GM12865 (cell line): ENCODE results near the gene ARFGEF2.

Source experiments
- DNase-seq: peaks from one replicate; pipeline ENCODE4 v3.0.0; 2010; ENCODE audit warnings: low read depth
- H3K4me3 ChIP-seq: 2 replicates; pipeline ENCODE4 v1.5.1; 2011; ENCODE audit warnings: mild to moderate bottlenecking, low read depth, low read length, control low read depth
- TF ChIP-seq, protein P1 (sequence below): IDR thresholded peaks from 2 replicates; pipeline ENCODE4 v1.5.1; 2011; ENCODE audit warnings: low read length, control low read depth, low read depth, inconsistent platforms; ENCODE audit not compliant: insufficient read depth; ENCODE audit errors: missing control alignments

ARFGEF2 gene

DNA sequence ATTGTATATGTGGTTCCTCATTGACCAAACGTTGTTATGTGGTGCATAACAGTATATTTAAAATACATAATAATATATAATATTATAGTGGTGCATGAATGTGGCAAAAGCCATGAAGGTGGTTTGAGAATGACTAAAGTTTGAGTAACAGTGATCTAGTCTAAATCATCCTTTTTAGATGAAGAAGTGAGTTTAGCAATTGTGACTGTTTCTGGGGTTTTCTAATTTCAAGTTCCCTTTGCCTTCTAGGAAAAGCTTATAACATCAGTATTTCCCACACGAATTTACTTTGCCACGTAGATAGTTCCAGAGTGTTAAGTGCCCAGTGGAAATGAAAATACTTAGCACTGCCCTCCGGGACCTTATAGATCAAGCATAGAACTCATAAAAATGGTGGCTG lies 40.9 kb downstream of the ARFGEF2 start:
- TF ChIP-seq, protein P1, sequence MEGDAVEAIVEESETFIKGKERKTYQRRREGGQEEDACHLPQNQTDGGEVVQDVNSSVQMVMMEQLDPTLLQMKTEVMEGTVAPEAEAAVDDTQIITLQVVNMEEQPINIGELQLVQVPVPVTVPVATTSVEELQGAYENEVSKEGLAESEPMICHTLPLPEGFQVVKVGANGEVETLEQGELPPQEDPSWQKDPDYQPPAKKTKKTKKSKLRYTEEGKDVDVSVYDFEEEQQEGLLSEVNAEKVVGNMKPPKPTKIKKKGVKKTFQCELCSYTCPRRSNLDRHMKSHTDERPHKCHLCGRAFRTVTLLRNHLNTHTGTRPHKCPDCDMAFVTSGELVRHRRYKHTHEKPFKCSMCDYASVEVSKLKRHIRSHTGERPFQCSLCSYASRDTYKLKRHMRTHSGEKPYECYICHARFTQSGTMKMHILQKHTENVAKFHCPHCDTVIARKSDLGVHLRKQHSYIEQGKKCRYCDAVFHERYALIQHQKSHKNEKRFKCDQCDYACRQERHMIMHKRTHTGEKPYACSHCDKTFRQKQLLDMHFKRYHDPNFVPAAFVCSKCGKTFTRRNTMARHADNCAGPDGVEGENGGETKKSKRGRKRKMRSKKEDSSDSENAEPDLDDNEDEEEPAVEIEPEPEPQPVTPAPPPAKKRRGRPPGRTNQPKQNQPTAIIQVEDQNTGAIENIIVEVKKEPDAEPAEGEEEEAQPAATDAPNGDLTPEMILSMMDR, result no peak
- no peak overlapping the region for H3K4me3 ChIP-seq
- DNase-seq, result no peak

DNA sequence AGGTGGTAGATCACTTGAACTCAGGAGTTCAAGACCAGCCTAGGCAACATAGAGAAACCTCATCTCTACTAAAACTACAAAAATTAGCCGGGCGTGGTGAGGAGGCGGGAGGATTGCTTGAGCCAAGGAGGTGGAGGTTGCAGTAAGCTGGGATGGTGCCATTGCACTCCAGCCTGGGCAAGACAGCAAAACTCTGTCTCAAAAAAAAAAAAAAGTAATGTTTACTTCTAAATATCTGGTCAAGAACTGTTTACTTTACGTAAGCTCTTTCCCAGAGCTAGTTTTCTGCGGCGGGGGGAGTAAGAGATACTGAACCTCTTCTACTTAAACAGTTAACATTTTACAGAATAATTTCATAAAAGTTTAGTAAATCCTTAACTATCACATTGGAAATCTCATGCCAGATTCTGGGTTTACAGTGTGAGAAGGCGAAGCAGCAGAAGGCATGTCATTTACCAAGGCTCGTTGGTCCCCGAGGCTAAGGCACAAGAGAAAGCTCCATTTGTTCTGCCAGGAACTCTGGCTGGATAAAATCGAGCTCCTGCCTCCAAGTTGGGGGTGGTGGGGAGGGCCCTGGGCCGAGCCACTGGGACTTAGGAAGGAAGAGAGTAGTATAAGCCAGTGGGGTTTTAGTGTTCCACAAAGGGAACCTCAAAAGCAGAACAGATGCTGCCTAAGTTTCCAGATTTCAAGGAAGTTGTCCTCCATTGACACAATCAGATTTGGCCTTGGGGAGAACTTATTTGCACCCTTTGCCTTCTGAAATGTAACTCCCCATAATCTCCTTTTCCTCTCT lies 41.7 kb downstream of the ARFGEF2 start:
- DNase-seq, result no peak
- TF ChIP-seq, protein P1, result no peak

DNA sequence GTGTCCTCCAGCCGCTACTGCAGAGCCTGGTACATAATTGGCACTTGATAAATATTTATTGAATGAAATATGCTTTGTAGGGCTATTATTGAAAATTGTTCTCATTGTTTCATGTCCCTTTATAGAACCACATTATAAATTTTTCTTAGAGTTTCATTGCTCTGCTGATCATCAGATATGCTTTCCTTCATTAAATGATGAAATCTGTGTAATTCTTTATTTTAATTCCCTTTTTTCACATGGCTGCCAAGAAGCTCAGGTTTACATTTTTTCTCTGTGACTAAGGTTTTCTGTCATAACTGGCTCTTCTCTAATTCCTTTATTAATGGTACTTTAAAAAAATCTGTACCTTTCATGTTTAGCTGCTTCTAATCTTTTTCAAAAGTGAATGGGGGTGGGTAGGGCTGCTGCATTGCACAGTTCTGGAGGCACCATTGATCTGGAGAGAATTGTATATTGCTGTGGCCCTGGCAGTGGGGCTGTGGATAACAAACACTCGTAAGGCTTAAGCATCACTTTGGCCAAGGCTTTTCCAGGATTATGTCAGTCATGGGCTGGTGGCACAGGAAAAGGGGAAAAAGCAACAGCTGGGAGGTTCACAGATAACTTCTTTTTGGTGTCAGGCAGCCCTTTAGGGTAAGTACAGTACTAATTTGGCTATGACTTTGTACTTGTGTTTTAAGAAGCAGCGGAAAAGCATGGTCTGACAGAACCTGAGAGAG lies 43.8 kb downstream of the ARFGEF2 start:
- TF ChIP-seq, protein P1, result no peak
- no peak overlapping the region for H3K4me3 ChIP-seq
- no peak for DNase-seq

More for the DNA sequence above, 41.7 kb downstream of the ARFGEF2 start:
- H3K4me3 ChIP-seq, result no peak overlapping the region

DNA sequence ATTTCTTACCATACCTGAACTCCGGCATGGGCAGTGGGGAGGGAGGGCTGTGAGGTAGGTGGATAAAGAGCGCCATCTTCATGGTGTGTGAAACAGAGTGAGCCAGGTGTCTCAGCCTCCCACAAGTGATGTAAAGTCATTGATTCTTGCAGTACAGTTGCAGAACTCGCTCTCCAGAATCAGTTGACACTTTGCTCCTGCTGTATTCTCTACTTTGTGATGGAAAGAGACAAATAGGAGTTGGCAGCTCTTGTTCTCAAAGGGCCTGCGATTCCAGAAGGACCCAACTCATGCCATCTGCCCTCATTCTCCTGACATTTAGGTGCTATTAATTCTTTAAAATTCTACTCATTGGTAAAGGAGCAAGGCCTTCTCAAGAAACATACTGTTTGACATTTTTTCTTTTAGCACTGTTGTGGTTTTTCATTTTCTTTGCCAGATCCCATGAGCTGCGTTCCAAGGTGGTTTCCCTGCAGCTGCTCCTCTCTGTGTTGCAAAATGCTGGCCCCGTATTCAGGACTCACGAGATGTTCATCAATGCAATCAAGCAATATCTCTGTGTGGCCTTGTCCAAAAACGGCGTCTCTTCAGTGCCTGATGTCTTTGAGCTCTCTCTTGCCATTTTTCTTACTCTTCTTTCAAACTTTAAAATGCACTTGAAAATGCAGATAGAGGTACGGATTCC lies 49.3 kb downstream of the ARFGEF2 start:
- TF ChIP-seq, protein P1, result no peak

DNA sequence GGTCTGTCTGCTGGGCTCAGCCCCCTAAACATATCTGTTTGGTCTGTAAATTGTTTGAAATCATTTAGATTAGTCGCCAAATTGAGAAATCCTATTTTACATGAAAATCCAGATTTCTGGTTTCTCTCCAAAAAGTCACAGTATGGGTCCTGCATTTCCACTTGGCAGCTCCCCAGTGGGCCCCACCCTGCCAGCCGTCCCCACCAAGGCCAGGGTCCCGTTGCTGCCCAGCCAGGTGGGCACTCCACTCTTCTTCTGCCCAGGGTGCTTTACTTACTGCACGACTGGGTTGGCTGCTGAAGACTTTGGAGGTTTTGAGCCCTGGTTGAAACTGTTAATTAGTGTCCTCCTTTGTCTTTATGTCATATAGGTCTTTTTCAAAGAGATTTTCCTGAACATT lies 50.4 kb downstream of the ARFGEF2 start:
- TF ChIP-seq, protein P1, result no peak
- no peak for DNase-seq
- no peak overlapping the region for H3K4me3 ChIP-seq

More for the DNA sequence above, 49.3 kb downstream of the ARFGEF2 start:
- no peak overlapping the region for H3K4me3 ChIP-seq
- DNase-seq, result no peak

DNA sequence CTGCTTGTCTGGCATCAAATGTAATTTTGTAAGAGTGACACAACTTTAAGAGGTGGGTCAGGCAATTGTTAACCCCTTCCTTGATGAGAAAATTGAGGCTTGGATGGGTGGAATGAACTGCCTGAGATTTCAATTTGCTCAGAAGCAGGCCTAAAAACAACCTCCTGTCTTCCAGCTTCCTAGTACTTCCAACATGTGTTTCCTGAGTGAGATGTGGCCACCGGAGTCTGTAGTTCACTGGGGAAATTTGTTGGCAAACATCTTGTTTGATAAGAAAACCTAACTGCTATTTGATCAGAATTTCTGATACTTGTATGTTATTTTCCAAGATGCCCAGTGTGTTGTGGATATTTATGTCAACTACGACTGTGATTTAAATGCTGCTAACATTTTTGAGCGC lies 51.3 kb downstream of the ARFGEF2 start:
- no peak for DNase-seq
- TF ChIP-seq, protein P1, result no peak
- H3K4me3 ChIP-seq, result no peak overlapping the region
